Stimulated activated CD8-positive, alpha-beta memory T cell treated with anti-CD3 and anti-CD28 coated beads, Interleukin-7, amount 100 ng/mL, for 24 hours (primary cell): ENCODE measurements around the gene MECR.
"Not testable (repeated sequence)": the region's sequence is repeated elsewhere in the genome, so short reads cannot be mapped to it uniquely, and the experiment has no call there.

Experiments used
- DNase-seq: peaks from one replicate; pipeline ENCODE4 v3.0.0-alpha.2; 2020; ENCODE audit warnings: low read depth

The MECR gene

GRCh38 chr1:29235955-29236711, 5.4 kb upstream of the MECR start, which contains the start of gene PTPRU:
PTPRU (plus strand) TSS chr1:29236522; CDS start chr1:29236645, 123 bp downstream.
- peak; percentile 65 for DNase-seq

- not testable (repeated sequence) for DNase-seq
Observed at GRCh38 chr1:29234881-29235280, 4.1 kb upstream of the MECR start.

- no peak for DNase-seq
Observed at GRCh38 chr1:29234471-29234870, 3.7 kb upstream of the MECR start.

GRCh38 chr1:29233693-29234092, 3.0 kb upstream of the MECR start:
- no peak for DNase-seq

GRCh38 chr1:29232387-29232786, 1.7 kb upstream of the MECR start:
- DNase-seq = no peak

GRCh38 chr1:29230204-29230552, 556 bp downstream of the MECR start:
- no peak for DNase-seq

GRCh38 chr1:29227511-29227910, 3.2 kb downstream of the MECR start:
- no peak for DNase-seq

- DNase-seq = no peak
Observed at GRCh38 chr1:29225361-29225760, 5.4 kb downstream of the MECR start.

GRCh38 chr1:29224356-29224837, 6.3 kb downstream of the MECR start:
- no peak for DNase-seq

- no peak for DNase-seq
Observed at GRCh38 chr1:29223521-29223920, 7.2 kb downstream of the MECR start.

GRCh38 chr1:29222686-29223085, 8.0 kb downstream of the MECR start:
- DNase-seq = no peak

- not testable (repeated sequence) for DNase-seq
Observed at GRCh38 chr1:29222260-29222659, 8.5 kb downstream of the MECR start.

GRCh38 chr1:29221296-29221695, 9.4 kb downstream of the MECR start:
- DNase-seq = no peak

- DNase-seq = no peak
Observed at GRCh38 chr1:29218223-29218622, 12.5 kb downstream of the MECR start.

GRCh38 chr1:29217633-29218032, 13.1 kb downstream of the MECR start:
- no peak for DNase-seq

- DNase-seq = no peak
Observed at GRCh38 chr1:29213055-29213454, 17.7 kb downstream of the MECR start.

- no peak for DNase-seq
Observed at GRCh38 chr1:29211086-29212030, 19.4 kb downstream of the MECR start.

- DNase-seq = no peak
Observed at GRCh38 chr1:29210278-29211085, 20.3 kb downstream of the MECR start.

GRCh38 chr1:29209173-29209572, 21.6 kb downstream of the MECR start:
- no peak for DNase-seq

GRCh38 chr1:29208442-29208841, 22.3 kb downstream of the MECR start:
- DNase-seq = no peak

GRCh38 chr1:29202584-29203340, 28.0 kb downstream of the MECR start:
- peak; percentile 89 for DNase-seq
